Spleen (tissue), 7 donors: ENCODE measurements around the gene HIVEP1.

Experiments
- POLR2A ChIP-seq, 3 donors: fragments of 450-650 bp; IDR thresholded peaks; one replicate each; pipeline ENCODE4 v1.5.1; 2017; ENCODE audit warnings: antibody characterized with exemption in 3 of 3, mild to moderate bottlenecking in 1 of 3
- POLR2AphosphoS5 ChIP-seq, 3 donors: sonication (generic); formaldehyde crosslinking; IDR thresholded peaks; one replicate each; pipeline ENCODE4 v1.5.1; 2017; ENCODE audit warnings: antibody characterized with exemption in 3 of 3
- TF ChIP-seq, protein P1 (sequence below), 11 experiments: fragments of 200-600 bp in 7 of 11; fragments of 450-650 bp in 4 of 11; sonication (generic) in 4 of 11; IDR thresholded peaks in 8 of 11; conservative IDR thresholded peaks in 3 of 11; 1 replicate in 7 of 11; 2 replicates in 4 of 11; pipeline versions ENCODE4 v1.4.0 to v1.8.0; 2016 to 2021; ENCODE audit warnings: antibody characterized with exemption in 11 of 11, inconsistent platforms in 4 of 11, mild to moderate bottlenecking in 1 of 11
- donor health status: DM: no; HTN: no; CAD: no; lungs with moderate emphysema.
- donor health status: DM: no; HTN: no; CAD: no.
- donor health status: DM: no; HTN: no; CAD: no.

DNA sequence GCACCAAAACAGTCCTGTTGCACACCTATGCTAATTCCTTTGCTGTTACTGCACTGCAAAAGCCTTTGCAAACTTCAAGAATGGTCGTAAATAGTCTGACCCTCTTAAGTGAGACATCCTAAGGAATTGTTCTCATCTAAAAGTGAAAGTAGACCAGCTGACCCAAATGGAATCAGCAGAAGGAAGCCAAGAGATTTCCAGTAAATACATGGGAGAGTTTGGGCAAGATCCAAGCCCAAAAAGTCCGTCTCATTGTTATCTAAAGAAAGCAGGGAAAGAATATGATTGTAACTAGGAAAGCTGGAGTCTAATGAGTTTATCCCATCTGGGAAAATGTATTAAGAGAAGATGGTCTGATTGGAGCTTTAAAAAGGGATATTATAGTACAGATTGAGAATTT is 43.0 kb upstream of the HIVEP1 start:
- TF ChIP-seq POLR2AphosphoS5 (IDR thresholded peaks at IDR 0.05), result no peak
- TF ChIP-seq, protein P1, sequence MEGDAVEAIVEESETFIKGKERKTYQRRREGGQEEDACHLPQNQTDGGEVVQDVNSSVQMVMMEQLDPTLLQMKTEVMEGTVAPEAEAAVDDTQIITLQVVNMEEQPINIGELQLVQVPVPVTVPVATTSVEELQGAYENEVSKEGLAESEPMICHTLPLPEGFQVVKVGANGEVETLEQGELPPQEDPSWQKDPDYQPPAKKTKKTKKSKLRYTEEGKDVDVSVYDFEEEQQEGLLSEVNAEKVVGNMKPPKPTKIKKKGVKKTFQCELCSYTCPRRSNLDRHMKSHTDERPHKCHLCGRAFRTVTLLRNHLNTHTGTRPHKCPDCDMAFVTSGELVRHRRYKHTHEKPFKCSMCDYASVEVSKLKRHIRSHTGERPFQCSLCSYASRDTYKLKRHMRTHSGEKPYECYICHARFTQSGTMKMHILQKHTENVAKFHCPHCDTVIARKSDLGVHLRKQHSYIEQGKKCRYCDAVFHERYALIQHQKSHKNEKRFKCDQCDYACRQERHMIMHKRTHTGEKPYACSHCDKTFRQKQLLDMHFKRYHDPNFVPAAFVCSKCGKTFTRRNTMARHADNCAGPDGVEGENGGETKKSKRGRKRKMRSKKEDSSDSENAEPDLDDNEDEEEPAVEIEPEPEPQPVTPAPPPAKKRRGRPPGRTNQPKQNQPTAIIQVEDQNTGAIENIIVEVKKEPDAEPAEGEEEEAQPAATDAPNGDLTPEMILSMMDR (IDR thresholded peaks at IDR 0.05 in 8 of 11, conservative IDR thresholded peaks at IDR 0.05 in 3 of 11), result no peak
- no peak for TF ChIP-seq POLR2A (IDR thresholded peaks at IDR 0.05)
